ENCODE data around the gene TMEM270.

DNA sequence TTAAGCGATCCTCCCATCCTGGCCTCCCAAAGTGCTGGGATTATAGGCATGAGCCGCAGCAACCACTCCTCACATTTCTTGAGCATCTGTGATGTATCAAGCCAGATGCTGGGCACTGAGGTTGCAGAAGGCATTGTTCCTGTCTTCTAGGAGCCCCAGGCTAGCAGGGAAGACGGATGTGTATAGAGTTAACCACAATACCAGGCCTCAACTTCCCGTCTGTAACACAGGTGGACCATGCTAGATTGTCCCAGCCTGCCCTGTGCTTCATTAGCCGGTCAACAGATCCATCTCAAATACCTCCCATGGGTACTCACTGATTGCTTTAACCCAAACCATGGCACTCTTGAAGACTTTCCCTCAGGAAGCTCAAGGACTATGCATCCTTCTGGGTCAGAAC, 32.0 kb upstream of the TMEM270 start:
- TF ChIP-seq, protein P1, sequence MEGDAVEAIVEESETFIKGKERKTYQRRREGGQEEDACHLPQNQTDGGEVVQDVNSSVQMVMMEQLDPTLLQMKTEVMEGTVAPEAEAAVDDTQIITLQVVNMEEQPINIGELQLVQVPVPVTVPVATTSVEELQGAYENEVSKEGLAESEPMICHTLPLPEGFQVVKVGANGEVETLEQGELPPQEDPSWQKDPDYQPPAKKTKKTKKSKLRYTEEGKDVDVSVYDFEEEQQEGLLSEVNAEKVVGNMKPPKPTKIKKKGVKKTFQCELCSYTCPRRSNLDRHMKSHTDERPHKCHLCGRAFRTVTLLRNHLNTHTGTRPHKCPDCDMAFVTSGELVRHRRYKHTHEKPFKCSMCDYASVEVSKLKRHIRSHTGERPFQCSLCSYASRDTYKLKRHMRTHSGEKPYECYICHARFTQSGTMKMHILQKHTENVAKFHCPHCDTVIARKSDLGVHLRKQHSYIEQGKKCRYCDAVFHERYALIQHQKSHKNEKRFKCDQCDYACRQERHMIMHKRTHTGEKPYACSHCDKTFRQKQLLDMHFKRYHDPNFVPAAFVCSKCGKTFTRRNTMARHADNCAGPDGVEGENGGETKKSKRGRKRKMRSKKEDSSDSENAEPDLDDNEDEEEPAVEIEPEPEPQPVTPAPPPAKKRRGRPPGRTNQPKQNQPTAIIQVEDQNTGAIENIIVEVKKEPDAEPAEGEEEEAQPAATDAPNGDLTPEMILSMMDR (IDR thresholded peaks at IDR 0.05): no peak
- no peak for TF ChIP-seq EP300 (IDR thresholded peaks at IDR 0.05)
